Smooth muscle cell (in vitro differentiated cells): ENCODE measurements around the gene RPS17. TPM values are rescaled to one million over a fixed set of nuclear protein-coding genes. Genes with fewer than 3 reads are reported as not detected.

ENCODE experiments used
- DNase-seq: peaks from one replicate; lab custom pipeline; 2025; ENCODE audit not compliant: unreplicated experiment; lab: John Stamatoyannopoulos, UW
- H2AFZ ChIP-seq: fragments of 200-600 bp; sonication (generic); 2 replicates; pipeline ENCODE4 v1.6.0; 2016; ENCODE audit warnings: antibody characterized with exemption, low read depth, mild to moderate bottlenecking
- H3F3A ChIP-seq: fragments of 200-600 bp; sonication (generic); 2 replicates; pipeline ENCODE4 v1.6.0; 2017; ENCODE audit warnings: antibody characterized with exemption, low read depth
- H3K27ac ChIP-seq: fragments of 200-600 bp; sonication (generic); 2 replicates; pipeline ENCODE4 v1.5.1; 2016; ENCODE audit warnings: low read depth, mild to moderate bottlenecking
- H3K27me3 ChIP-seq: fragments of 200-600 bp; sonication (generic); 2 replicates; pipeline ENCODE4 v1.6.1; 2016; ENCODE audit warnings: low read depth, mild to moderate bottlenecking
- H3K36me3 ChIP-seq: fragments of 200-600 bp; sonication (generic); 2 replicates; pipeline ENCODE4 v1.5.1; 2016; ENCODE audit warnings: low read depth
- H3K4me1 ChIP-seq: fragments of 200-600 bp; sonication (generic); 2 replicates; pipeline ENCODE4 v1.5.1; 2016; ENCODE audit warnings: low read depth
- H3K4me2 ChIP-seq: fragments of 200-600 bp; sonication (generic); 2 replicates; pipeline ENCODE4 v1.6.0; 2016; ENCODE audit warnings: mild to moderate bottlenecking
- H3K4me3 ChIP-seq: fragments of 200-600 bp; sonication (generic); 2 replicates; pipeline ENCODE4 v1.5.1; 2016; ENCODE audit warnings: mild to moderate bottlenecking
- H3K79me2 ChIP-seq: fragments of 200-600 bp; sonication (generic); 2 replicates; pipeline ENCODE4 v1.6.0; 2016; ENCODE audit warnings: low read depth, mild to moderate bottlenecking
- H3K9ac ChIP-seq: fragments of 200-600 bp; sonication (generic); 2 replicates; pipeline ENCODE4 v1.6.0; 2016; ENCODE audit warnings: low read depth
- H3K9me3 ChIP-seq: fragments of 200-600 bp; sonication (generic); replicated peaks from 2 replicates; pipeline ENCODE4 v1.5.1; 2016; ENCODE audit warnings: low read depth
- H4K20me1 ChIP-seq: fragments of 200-600 bp; sonication (generic); 2 replicates; pipeline ENCODE4 v1.6.0; 2016; ENCODE audit warnings: low read depth
- CTCF ChIP-seq: fragments of 200-600 bp; sonication (generic); IDR thresholded peaks from 2 replicates; pipeline ENCODE4 v1.5.1; 2017; ENCODE audit warnings: borderline replicate concordance, mild to moderate bottlenecking, antibody characterized with exemption; ENCODE audit not compliant: insufficient read depth, poor library complexity, severe bottlenecking
- WGBS: methylation state at CpG from one replicate; pipeline ENCODE4 v1.1.7; 2016; ENCODE audit warnings: low lambda C conversion rate; 5-methylcytosine and 5-hydroxymethylcytosine counted together
- polyA plus RNA-seq: library from polyadenylated mRNA; unstranded; fragments of >200 nt; fragmentation: Nextera tagmentation; extraction: Ambion mirVana; gene quantifications from 2 replicates; pipeline ENCODE4 v1.2.1, GENCODE V29; 2016
- total RNA-seq: library from RNA; depleted of rRNA; stranded (reverse); fragments of >200 nt; gene quantifications from 2 replicates; pipeline ENCODE4 v1.2.3, GENCODE V29; 2014

RPS17 gene
- total and polyA plus RNA-seq, 2 experiments from 2014 or later = 592 to 4,582 TPM

- WGBS = 5% methylated on average over 17 of the region's 17 CpGs
- peak overlapping the region; percentile 81 for H2AFZ ChIP-seq
- TF ChIP-seq CTCF = no peak
- no peaks in the 10 kb centered on the region for H3K36me3 ChIP-seq
- peak overlapping the region; percentile 38 for H3K4me3 ChIP-seq
- no peaks in the 10 kb centered on the region for H3K27me3 ChIP-seq
- peaks cover 16% of the 10 kb centered on the region for H3K4me1 ChIP-seq
- H3K9ac ChIP-seq = peak overlapping the region; percentile 79
- H4K20me1 ChIP-seq = no peaks in the 10 kb centered on the region
- H3K79me2 ChIP-seq = peaks cover 3% of the 10 kb centered on the region
- DNase-seq = peak; percentile 36
- no peaks in the 10 kb centered on the region for H3K9me3 ChIP-seq
- peak overlapping the region; percentile 82 for H3K4me2 ChIP-seq
- H3K27ac ChIP-seq = peak overlapping the region; percentile 96
- no peaks in the 10 kb centered on the region for H3F3A ChIP-seq
Observed at GRCh38 chr15:82571722-82572222, 31.5 kb upstream of the RPS17 start.

- H4K20me1 ChIP-seq = no peaks in the 10 kb centered on the region
- H3F3A ChIP-seq = no peaks in the 10 kb centered on the region
- peak overlapping the region; percentile 38 for H3K4me3 ChIP-seq
- H3K36me3 ChIP-seq = no peaks in the 10 kb centered on the region
- 38% methylated on average over 7 of the region's 7 CpGs for WGBS
- H3K4me1 ChIP-seq = peaks cover 16% of the 10 kb centered on the region
- H3K27ac ChIP-seq = peak overlapping the region; percentile 96
- H3K79me2 ChIP-seq = peaks cover 3% of the 10 kb centered on the region
- peak overlapping the region; percentile 82 for H3K4me2 ChIP-seq
- no peaks in the 10 kb centered on the region for H3K27me3 ChIP-seq
- H2AFZ ChIP-seq = peak overlapping the region; percentile 81
- H3K9me3 ChIP-seq = no peaks in the 10 kb centered on the region
- no peak for TF ChIP-seq CTCF
- no peak for DNase-seq
- peak overlapping the region; percentile 79 for H3K9ac ChIP-seq
Observed at GRCh38 chr15:82570721-82571508, 30.7 kb upstream of the RPS17 start.

- DNase-seq = no peak
- Histone ChIP-seq H3K27ac (no peak overlapping the region), H3K36me3 (no peaks in the 10 kb centered on the region), H3K9me3 (no peaks in the 10 kb centered on the region), H3K79me2 (peaks cover 3% of the 10 kb centered on the region), H3K4me3 (no peak overlapping the region), H3K4me2 (peak overlapping the region; percentile 70), H3K4me1 (peaks cover 16% of the 10 kb centered on the region), H3K27me3 (no peaks in the 10 kb centered on the region), H3F3A (no peaks in the 10 kb centered on the region), H3K9ac (no peak overlapping the region), H4K20me1 (no peaks in the 10 kb centered on the region), H2AFZ (no peak overlapping the region)
- TF ChIP-seq CTCF = no peak
- WGBS = 95% methylated on average over 4 of the region's 4 CpGs
Observed at GRCh38 chr15:82569834-82570233, 29.6 kb upstream of the RPS17 start.

GRCh38 chr15:82568986-82569385, 28.7 kb upstream of the RPS17 start:
- no peak overlapping the region for H3K9ac ChIP-seq
- H4K20me1 ChIP-seq = no peaks in the 10 kb centered on the region
- H3K4me3 ChIP-seq = no peak overlapping the region
- H3K27me3 ChIP-seq = no peaks in the 10 kb centered on the region
- H3K4me2 ChIP-seq = no peak overlapping the region
- no peaks in the 10 kb centered on the region for H3F3A ChIP-seq
- no peak for DNase-seq
- whole genome bisulfite sequencing = 82% methylated on average over 5 of the region's 5 CpGs
- peaks cover 3% of the 10 kb centered on the region for H3K79me2 ChIP-seq
- no peak overlapping the region for H2AFZ ChIP-seq
- TF ChIP-seq CTCF = no peak
- no peak overlapping the region for H3K27ac ChIP-seq
- H3K4me1 ChIP-seq = peaks cover 16% of the 10 kb centered on the region
- H3K36me3 ChIP-seq = no peaks in the 10 kb centered on the region
- H3K9me3 ChIP-seq = no peaks in the 10 kb centered on the region
